A549 (cell line): ENCODE measurements around the gene ANKRD30A.
"Not testable (repeated sequence)": the region's sequence is repeated elsewhere in the genome, so short reads cannot be mapped to it uniquely, and the experiment has no call there.

Source experiments
- BHLHE40 ChIP-seq: IDR thresholded peaks from 2 replicates; pipeline ENCODE4 v1.6.1; 2012; ENCODE audit warnings: low read depth, low read length, inconsistent platforms
- CEBPB ChIP-seq, 2 experiments: fragments of >200 bp in 1 of 2; sonication (Bioruptor Twin) in 1 of 2; formaldehyde crosslinking in 1 of 2; IDR thresholded peaks; 2 replicates each; pipeline ENCODE4 v1.6.1; 2012 to 2016
- CTCF ChIP-seq: fragments of >200 bp; sonication (Bioruptor Twin); formaldehyde crosslinking; IDR thresholded peaks from 3 replicates; pipeline ENCODE4 v1.5.1; 2016
- E2F6 ChIP-seq: IDR thresholded peaks from 2 replicates; pipeline ENCODE4 v1.6.1; 2012; ENCODE audit warnings: low read depth, borderline replicate concordance
- HDAC2 ChIP-seq: fragments of 200-600 bp; sonication (generic); IDR thresholded peaks from 2 replicates; pipeline ENCODE4 v1.6.1; 2016
- JUN ChIP-seq, 2 experiments: fragments of >200 bp; sonication (Bioruptor Twin); formaldehyde crosslinking; IDR thresholded peaks; 2 replicates in 1 of 2; 3 replicates in 1 of 2; pipeline ENCODE4 v1.6.1; 2016 to 2017
- MAX ChIP-seq: IDR thresholded peaks from 2 replicates; pipeline ENCODE4 v1.6.1; 2012
- PBX3 ChIP-seq: IDR thresholded peaks from 2 replicates; pipeline ENCODE4 v1.6.1; 2012
- POLR2A ChIP-seq: IDR thresholded peaks from 2 replicates; pipeline ENCODE4 v1.6.1; 2012; ENCODE audit warnings: mild to moderate bottlenecking, low read length
- REST ChIP-seq: fragments of 200-600 bp; sonication (generic); IDR thresholded peaks from 2 replicates; pipeline ENCODE4 v1.6.1; 2016; ENCODE audit warnings: antibody characterized with exemption, mild to moderate bottlenecking, moderate library complexity
- RFX5 ChIP-seq: fragments of 450-650 bp; IDR thresholded peaks from 2 replicates; pipeline ENCODE4 v1.7.1; 2014; ENCODE audit warnings: antibody characterized with exemption, mild to moderate bottlenecking, moderate library complexity
- SMC3 ChIP-seq: fragments of >200 bp; sonication (Bioruptor Twin); formaldehyde crosslinking; IDR thresholded peaks from 3 replicates; pipeline ENCODE4 v1.6.1; 2018; ENCODE audit warnings: inconsistent platforms
- ZFP36 ChIP-seq: fragments of 450-650 bp; IDR thresholded peaks from 2 replicates; pipeline ENCODE4 v1.6.1; 2014; ENCODE audit warnings: borderline replicate concordance; ENCODE audit not compliant: partially characterized antibody

- not testable (repeated sequence) for TF ChIP-seq REST; CEBPB (IDR thresholded peaks at IDR 0.05); HDAC2; CTCF; POLR2A; BHLHE40; SMC3; JUN (IDR thresholded peaks at IDR 0.05); RFX5; ZFP36; MAX; E2F6; PBX3
Measured at GRCh38 chr10:37255837-37256236, 130.4 kb downstream of the ANKRD30A start.
